ENCODE data around the gene TSHZ2.

- TF ChIP-seq CTCF (conservative IDR thresholded peaks at IDR 0.05) (no peak), ZFX (IDR thresholded peaks at IDR 0.05) (no peak)
Observed at GRCh38 chr20:53342429-53342828, 370.3 kb downstream of the TSHZ2 start.

All from C4-2B (cell line).